ENCODE data around the gene ROCK1.

Gene ROCK1

DNA sequence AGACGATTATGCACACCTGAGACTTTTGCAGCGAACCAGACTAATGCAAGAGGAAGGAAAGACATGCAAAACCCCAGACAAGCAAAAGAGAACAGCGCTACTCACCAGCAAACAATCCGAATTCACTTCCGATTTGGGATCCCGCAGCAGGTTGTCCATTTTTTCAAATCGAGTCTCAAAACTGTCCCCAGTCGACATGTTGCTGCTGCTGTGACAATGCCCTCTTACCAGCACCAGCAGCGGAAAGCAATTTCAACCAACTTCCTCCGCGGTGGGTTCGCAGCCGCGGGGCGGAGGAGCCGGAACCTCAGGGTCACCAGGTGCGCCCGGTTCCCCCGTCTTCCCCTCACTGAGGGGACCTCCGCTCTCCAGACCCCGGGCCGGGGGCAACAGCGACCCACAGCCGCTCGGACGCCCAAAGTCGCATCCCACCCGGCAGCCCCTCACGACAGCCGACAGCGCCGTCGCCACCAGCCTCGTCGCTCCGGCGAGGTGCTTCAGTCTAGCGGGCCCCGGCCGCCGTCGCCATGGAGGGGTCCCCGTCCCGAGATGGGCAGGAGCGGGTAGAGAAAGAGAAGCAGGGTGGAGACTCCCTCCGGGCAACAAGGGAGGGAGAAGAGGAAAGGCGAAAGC lies 784 bp downstream of the ROCK1 start:
- DNase-seq = peak; percentile 61
- TF ChIP-seq CTCF (IDR thresholded peaks at IDR 0.05) = no peak
- Mint-ChIP-seq H3K27me3 (ENCODE audit: low read depth, poor library complexity) (peaks cover 2% of the 10 kb centered on the region), H3K27ac (peak overlapping the region; percentile 96), H3K4me3 (no peak overlapping the region), H3K9me3 (no peaks in the 10 kb centered on the region), H3K36me3 (ENCODE audit: low read depth) (peaks cover 11% of the 10 kb centered on the region), H3K4me1 (peaks cover 24% of the 10 kb centered on the region)

DNA sequence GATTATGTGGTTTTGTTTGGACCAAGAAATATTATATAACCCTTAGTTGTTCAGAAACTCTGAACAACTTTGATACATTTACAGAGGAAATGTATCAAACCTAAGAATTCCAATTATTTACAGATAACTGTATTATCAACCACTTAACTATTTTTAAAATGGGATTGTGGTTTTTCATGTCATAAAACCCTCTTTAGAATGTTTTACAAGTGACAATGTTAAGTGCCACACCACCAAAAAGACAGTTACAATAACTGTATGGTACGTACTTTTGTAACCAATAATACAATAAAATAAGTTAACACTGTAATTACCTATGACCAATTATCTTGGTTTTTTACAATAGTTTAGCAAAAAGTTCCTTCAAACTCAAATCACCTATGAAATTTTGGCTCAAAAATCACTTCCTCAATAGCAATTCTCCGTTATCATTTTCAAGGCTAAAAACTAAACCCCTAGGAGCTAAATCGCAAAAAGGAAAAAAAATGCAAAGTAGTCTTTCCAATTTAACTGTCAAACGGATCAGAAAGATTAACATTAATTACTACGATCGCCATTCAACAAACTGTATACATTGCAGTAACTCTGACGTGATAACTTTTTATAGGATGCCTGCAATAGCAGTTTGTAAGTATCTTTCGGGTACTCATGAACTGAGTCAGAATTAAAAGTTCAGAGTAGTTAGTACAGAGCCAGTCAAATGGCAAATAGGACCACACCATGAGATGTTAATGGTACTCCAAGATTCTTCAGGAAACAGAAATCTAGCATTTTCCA lies 1.5 kb downstream of the ROCK1 start:
- Mint-ChIP-seq H3K4me1 (peaks cover 30% of the 10 kb centered on the region), H3K9me3 (no peaks in the 10 kb centered on the region), H3K36me3 (ENCODE audit: low read depth) (peaks cover 18% of the 10 kb centered on the region), H3K4me3 (no peak overlapping the region), H3K27me3 (ENCODE audit: low read depth, poor library complexity) (peaks cover 2% of the 10 kb centered on the region), H3K27ac (peak overlapping the region; percentile 78)
- DNase-seq = no peak
- TF ChIP-seq CTCF (IDR thresholded peaks at IDR 0.05) = no peak

DNA sequence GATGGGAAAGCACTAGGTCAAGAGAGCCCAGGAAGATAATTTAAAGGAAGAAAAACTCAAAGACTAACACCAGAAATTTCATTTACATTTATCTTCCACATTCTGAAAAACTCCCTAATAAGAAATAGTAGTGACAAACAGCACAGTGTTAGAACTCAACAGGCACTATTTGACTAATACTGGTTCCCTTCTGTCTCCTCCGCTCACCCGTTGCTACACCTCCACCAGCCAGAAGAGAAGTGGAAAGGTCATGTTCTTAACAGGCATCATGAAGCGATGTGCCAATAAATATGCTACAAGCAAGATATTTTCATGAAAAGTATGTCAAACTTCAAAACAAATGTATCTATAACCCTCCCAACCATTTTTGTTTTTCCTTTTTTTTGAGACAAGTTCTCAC lies 5.7 kb downstream of the ROCK1 start:
- Mint-ChIP-seq H3K4me1 (peaks cover 26% of the 10 kb centered on the region), H3K36me3 (ENCODE audit: low read depth) (peaks cover 19% of the 10 kb centered on the region), H3K27ac (peak overlapping the region; percentile 15), H3K9me3 (no peaks in the 10 kb centered on the region), H3K4me3 (no peak overlapping the region), H3K27me3 (ENCODE audit: low read depth, poor library complexity) (no peaks in the 10 kb centered on the region)
- no peak for DNase-seq
- no peak for TF ChIP-seq CTCF (IDR thresholded peaks at IDR 0.05)

DNA sequence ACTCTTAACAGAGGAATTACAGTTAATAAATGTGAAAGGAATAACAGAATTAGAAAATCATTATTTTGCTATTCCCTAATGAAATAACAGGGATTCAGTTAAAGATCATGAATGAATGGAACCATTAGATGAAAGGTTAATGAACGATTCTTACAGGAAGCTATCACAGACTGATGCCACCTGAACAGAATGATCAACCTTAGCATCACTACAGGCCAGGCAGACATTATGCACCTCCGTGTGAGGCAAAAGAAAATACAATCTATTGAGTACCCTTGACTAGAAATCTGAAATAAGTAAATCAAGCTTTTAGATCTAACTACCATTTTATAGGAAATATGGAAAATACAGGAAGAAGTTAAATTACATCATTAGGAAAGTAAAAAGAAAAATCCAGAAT lies 10.4 kb downstream of the ROCK1 start:
- peaks cover 18% of the 10 kb centered on the region for H3K36me3 Mint-ChIP-seq (ENCODE audit: low read depth)
- no peak for DNase-seq
- no peak overlapping the region for H3K27ac Mint-ChIP-seq
- TF ChIP-seq CTCF (IDR thresholded peaks at IDR 0.05) = no peak
- H3K4me1 Mint-ChIP-seq = peaks cover 32% of the 10 kb centered on the region
- no peak overlapping the region for H3K4me3 Mint-ChIP-seq
- H3K27me3 Mint-ChIP-seq (ENCODE audit: low read depth, poor library complexity) = no peaks in the 10 kb centered on the region
- no peaks in the 10 kb centered on the region for H3K9me3 Mint-ChIP-seq

DNA sequence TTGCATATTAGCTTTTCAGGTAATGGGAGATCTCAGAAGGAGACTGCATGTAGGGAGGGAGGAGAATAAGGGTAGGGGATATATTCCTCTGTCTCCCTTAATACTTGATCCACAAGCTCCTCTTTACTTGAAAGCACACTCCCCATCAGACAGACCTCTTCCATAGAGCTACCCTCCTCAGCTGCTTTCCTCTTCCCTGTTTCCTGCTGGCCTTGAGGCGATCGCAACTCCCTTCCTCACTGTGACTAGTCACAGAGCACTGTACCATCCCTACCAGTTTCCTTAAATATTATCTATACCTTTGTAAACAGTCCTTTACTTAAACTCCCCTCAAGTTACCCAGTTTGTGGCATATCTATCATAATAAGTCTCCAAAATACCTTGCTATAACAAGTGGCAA lies 10.9 kb downstream of the ROCK1 start:
- H3K4me3 Mint-ChIP-seq = no peak overlapping the region
- no peaks in the 10 kb centered on the region for H3K9me3 Mint-ChIP-seq
- H3K36me3 Mint-ChIP-seq (ENCODE audit: low read depth) = peaks cover 13% of the 10 kb centered on the region
- no peak for DNase-seq
- no peaks in the 10 kb centered on the region for H3K27me3 Mint-ChIP-seq (ENCODE audit: low read depth, poor library complexity)
- H3K4me1 Mint-ChIP-seq = peaks cover 27% of the 10 kb centered on the region
- TF ChIP-seq CTCF (IDR thresholded peaks at IDR 0.05) = no peak
- H3K27ac Mint-ChIP-seq = no peak overlapping the region

DNA sequence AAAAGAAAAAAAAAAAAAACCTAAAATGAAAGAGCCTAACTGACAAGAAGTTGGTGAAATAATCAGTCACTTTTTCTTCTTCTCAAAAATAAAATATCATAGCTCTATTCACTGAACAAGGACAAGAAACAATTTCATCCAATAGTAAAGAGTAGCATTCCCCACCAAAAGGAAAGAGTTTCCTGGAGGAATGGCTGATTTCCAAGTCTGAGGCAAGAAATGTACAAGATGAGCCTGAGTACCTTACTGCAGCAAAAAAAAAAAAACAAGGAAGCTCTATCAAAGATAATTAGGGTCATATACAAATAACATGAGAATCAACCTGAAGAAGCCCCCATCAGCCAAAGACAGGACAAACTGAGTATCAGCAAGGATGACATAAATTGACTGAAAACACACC lies 11.5 kb downstream of the ROCK1 start:
- peaks cover 5% of the 10 kb centered on the region for H3K9me3 Mint-ChIP-seq
- H3K4me3 Mint-ChIP-seq = no peak overlapping the region
- H3K27me3 Mint-ChIP-seq (ENCODE audit: low read depth, poor library complexity) = no peaks in the 10 kb centered on the region
- TF ChIP-seq CTCF (IDR thresholded peaks at IDR 0.05) = no peak
- peaks cover 13% of the 10 kb centered on the region for H3K36me3 Mint-ChIP-seq (ENCODE audit: low read depth)
- no peak overlapping the region for H3K27ac Mint-ChIP-seq
- H3K4me1 Mint-ChIP-seq = peaks cover 22% of the 10 kb centered on the region
- no peak for DNase-seq

All from nephron progenitor cell (in vitro differentiated cells).